Melanocyte of skin (primary cell): ENCODE measurements around the gene MAP4K3. TPM values are rescaled to one million over a fixed set of nuclear protein-coding genes. Genes with fewer than 3 reads are reported as not detected.

Source experiments
- small RNA-seq, 2 donors: library from RNA; depleted of rRNA; stranded (forward); fragments of <200 nt; gene quantifications; one replicate each; pipeline ENCODE3, GENCODE V24; 2012
- total RNA-seq, 2 donors: library from RNA; depleted of rRNA; stranded (reverse); fragments of >200 nt; gene quantifications; 2 replicates each; pipeline ENCODE4 v1.2.3, GENCODE V29; 2012

The MAP4K3 gene
- total RNA-seq: 10 to 100 TPM; 55.4 to 56.6 TPM

GRCh38 chr2:39436592-39437521 is at the start of gene MAP4K3:
Gene MAP4K3, minus strand, starts transcription at chr2:39437285. Its CDS starts 298 bp downstream, at chr2:39436987.

GRCh38 chr2:39243469-39244123 is 193.5 kb downstream of the MAP4K3 start, which contains the start of gene CDKL4:
Gene CDKL4, minus strand, starts transcription at chr2:39243970.

Small RNA genes lying within 50 kb of the gene (small RNA-seq; reads per million reads assigned to genes)
- gene RF00272: 0 to 0.04 reads per million in 2 donors

Other genes with a start within 250 kb of the MAP4K3 start
- 1 to 10 TPM in 1 of 2 donors, under 1 TPM in 1; 0.67 to 1.4 TPM for gene CDKL4, start 193.3 kb downstream of the MAP4K3 start, total RNA-seq
- gene TMEM178A, start 228.6 kb upstream of the MAP4K3 start, total RNA-seq: not detected